ENCODE measurements around the gene SPATA22.
"Not testable (repeated sequence)": the region's sequence is repeated elsewhere in the genome, so short reads cannot be mapped to it uniquely, and the experiment has no call there.

The SPATA22 gene

GRCh38 chr17:3474212-3474611 is 2.6 kb upstream of the SPATA22 start:
- no peak for DNase-seq (ENCODE audit: low spot score)

- no peak for DNase-seq (ENCODE audit: low spot score)
Observed at GRCh38 chr17:3472137-3472536, 518 bp upstream of the SPATA22 start.

- no peak for DNase-seq (ENCODE audit: low spot score)
Observed at GRCh38 chr17:3469529-3469928, 2.1 kb downstream of the SPATA22 start.

- DNase-seq (ENCODE audit: low spot score) = not testable (repeated sequence)
Observed at GRCh38 chr17:3466355-3466754, 5.3 kb downstream of the SPATA22 start.

- no peak for DNase-seq (ENCODE audit: low spot score)
Observed at GRCh38 chr17:3448059-3448665, 23.5 kb downstream of the SPATA22 start.

- no peak for DNase-seq (ENCODE audit: low spot score)
Observed at GRCh38 chr17:3447625-3448024, 24.0 kb downstream of the SPATA22 start.

GRCh38 chr17:3440451-3440850 is 31.2 kb downstream of the SPATA22 start:
- DNase-seq (ENCODE audit: low spot score) = no peak

GRCh38 chr17:3438368-3438767 is 33.3 kb downstream of the SPATA22 start:
- no peak for DNase-seq (ENCODE audit: low spot score)

- no peak for DNase-seq (ENCODE audit: low spot score)
Observed at GRCh38 chr17:3433741-3434140, 37.9 kb downstream of the SPATA22 start, which contains the start of gene OR1E2. Gene OR1E2, minus strand, starts transcription at chr17:3433841. Its CDS starts 0 bp downstream, at chr17:3433841.

- DNase-seq (ENCODE audit: low spot score) = not testable (repeated sequence)
Observed at GRCh38 chr17:3433215-3433614, 38.4 kb downstream of the SPATA22 start.

GRCh38 chr17:3418222-3418621 is 53.4 kb downstream of the SPATA22 start:
- no peak for DNase-seq (ENCODE audit: low spot score)

GRCh38 chr17:3415610-3416009 is 56.0 kb downstream of the SPATA22 start:
- DNase-seq (ENCODE audit: low spot score) = no peak

- not testable (repeated sequence) for DNase-seq (ENCODE audit: low spot score)
Observed at GRCh38 chr17:3412216-3412615, 59.4 kb downstream of the SPATA22 start.

- DNase-seq (ENCODE audit: low spot score) = no peak
Observed at GRCh38 chr17:3411070-3411469, 60.5 kb downstream of the SPATA22 start, which contains the start of gene OR3A3. Gene OR3A3, plus strand, starts transcription at chr17:3411370.

- not testable (repeated sequence) for DNase-seq (ENCODE audit: low spot score)
Observed at GRCh38 chr17:3403856-3404255, 67.8 kb downstream of the SPATA22 start.

GRCh38 chr17:3401786-3402185 is 69.8 kb downstream of the SPATA22 start:
- no peak for DNase-seq (ENCODE audit: low spot score)

GRCh38 chr17:3400055-3400454 is 71.6 kb downstream of the SPATA22 start:
- no peak for DNase-seq (ENCODE audit: low spot score)

- DNase-seq (ENCODE audit: low spot score) = no peak
Observed at GRCh38 chr17:3398310-3398709, 73.3 kb downstream of the SPATA22 start, which contains the start of gene OR1E1. Gene OR1E1, minus strand, starts transcription at chr17:3398410. Its CDS starts 0 bp downstream, at chr17:3398410.

GRCh38 chr17:3397801-3398200 is 73.8 kb downstream of the SPATA22 start:
- DNase-seq (ENCODE audit: low spot score) = not testable (repeated sequence)

All from hematopoietic multipotent progenitor cell treated with erythropoietin and hydrocortisone succinate and interleukin-3 and kit ligand, for 15 days (in vitro differentiated cells).